Natural killer cell (primary cell): ENCODE data around the gene SLC24A3. TPM values are rescaled to one million over a fixed set of nuclear protein-coding genes. Genes with fewer than 3 reads are reported as not detected.

Experiments
- ATAC-seq, 3 donors: fragments of 150-1000 bp in 2 of 3; fragments of 200-7000 bp in 1 of 3; cut with Tn5 transposase; 1 replicate in 1 of 3; 2 replicates in 2 of 3; pipeline ENCODE4 v1.10.0; 2021; ENCODE audit warnings: mild to moderate bottlenecking in 2 of 3, moderate library complexity in 2 of 3
- DNase-seq, 2 donors: peaks; one replicate each; pipeline versions ENCODE4 v3.0.0 to v3.0.0-alpha.2; 2013 to 2021; ENCODE audit warnings: mixed read lengths in 1 of 2
- H3K27ac ChIP-seq: one replicate; pipeline ENCODE4 v1.5.1; 2013; ENCODE audit warnings: mild to moderate bottlenecking, low read length
- H3K27me3 ChIP-seq: one replicate; pipeline ENCODE4 v1.6.1; 2013; ENCODE audit warnings: low read length; ENCODE audit not compliant: control insufficient read depth, insufficient read depth
- H3K36me3 ChIP-seq: one replicate; pipeline ENCODE4 v1.6.1; 2013; ENCODE audit warnings: low read length; ENCODE audit not compliant: control insufficient read depth, insufficient read depth
- H3K4me1 ChIP-seq: one replicate; pipeline ENCODE4 v1.6.1; 2013; ENCODE audit warnings: low read length; ENCODE audit not compliant: control insufficient read depth, insufficient read depth
- H3K4me3 ChIP-seq: one replicate; pipeline ENCODE4 v1.5.1; 2013; ENCODE audit warnings: low read length
- H3K9me3 ChIP-seq: one replicate; pipeline ENCODE4 v1.6.1; 2013; ENCODE audit warnings: low read length; ENCODE audit not compliant: control insufficient read depth, insufficient read depth
- H3K27ac Mint-ChIP-seq, 2 donors: one replicate each; pipeline ENCODE4 v1.8.0; 2022; ENCODE audit warnings: mild to moderate bottlenecking in 2 of 2, mixed read lengths in 2 of 2, moderate library complexity in 1 of 2
- H3K27me3 Mint-ChIP-seq, 2 donors: one replicate each; pipeline ENCODE4 v1.8.0; 2022; ENCODE audit warnings: low read depth in 2 of 2, mixed read lengths in 2 of 2
- H3K36me3 Mint-ChIP-seq: one replicate; pipeline ENCODE4 v1.8.0; 2022; ENCODE audit warnings: mixed read lengths
- H3K4me1 Mint-ChIP-seq, 2 donors: one replicate each; pipeline ENCODE4 v1.8.0; 2022; ENCODE audit warnings: mixed read lengths in 2 of 2
- H3K4me3 Mint-ChIP-seq: one replicate; pipeline ENCODE4 v1.8.0; 2022; ENCODE audit warnings: mild to moderate bottlenecking, moderate library complexity, mixed read lengths
- H3K9me3 Mint-ChIP-seq, 2 donors: one replicate each; pipeline ENCODE4 v1.8.0; 2022; ENCODE audit warnings: mixed read lengths in 2 of 2
- CTCF ChIP-seq: fragments of 200-600 bp; IDR thresholded peaks from one replicate; pipeline ENCODE4 v1.8.0; 2022; ENCODE audit warnings: antibody characterized with exemption
- WGBS: methylation state at CpG from one replicate; pipeline ENCODE4 v1.1.7; 2013; ENCODE audit warnings: missing lambda C conversion rate; ENCODE audit not compliant: insufficient coverage; 5-methylcytosine and 5-hydroxymethylcytosine counted together
- intact Hi-C: fragments of 100-400 bp; cut with micrococcal nuclease; formaldehyde crosslinking; loops from one replicate; pipeline ENCODE4 v1.14.2; 2022
- total RNA-seq, 4 donors: library from RNA; stranded (reverse); fragments of 120-200 nt in 1 of 4; gene quantifications; one replicate each; pipeline versions ENCODE4 v1.2.3 to v1.2.4, GENCODE V29; 2013 to 2022

The SLC24A3 gene
- total RNA-seq, 3 donors from 2014 or later (not counting 1 experiment from before 2014, with no cell fraction given): 0.09 to 5.5 (median 0.99) TPM

DNA sequence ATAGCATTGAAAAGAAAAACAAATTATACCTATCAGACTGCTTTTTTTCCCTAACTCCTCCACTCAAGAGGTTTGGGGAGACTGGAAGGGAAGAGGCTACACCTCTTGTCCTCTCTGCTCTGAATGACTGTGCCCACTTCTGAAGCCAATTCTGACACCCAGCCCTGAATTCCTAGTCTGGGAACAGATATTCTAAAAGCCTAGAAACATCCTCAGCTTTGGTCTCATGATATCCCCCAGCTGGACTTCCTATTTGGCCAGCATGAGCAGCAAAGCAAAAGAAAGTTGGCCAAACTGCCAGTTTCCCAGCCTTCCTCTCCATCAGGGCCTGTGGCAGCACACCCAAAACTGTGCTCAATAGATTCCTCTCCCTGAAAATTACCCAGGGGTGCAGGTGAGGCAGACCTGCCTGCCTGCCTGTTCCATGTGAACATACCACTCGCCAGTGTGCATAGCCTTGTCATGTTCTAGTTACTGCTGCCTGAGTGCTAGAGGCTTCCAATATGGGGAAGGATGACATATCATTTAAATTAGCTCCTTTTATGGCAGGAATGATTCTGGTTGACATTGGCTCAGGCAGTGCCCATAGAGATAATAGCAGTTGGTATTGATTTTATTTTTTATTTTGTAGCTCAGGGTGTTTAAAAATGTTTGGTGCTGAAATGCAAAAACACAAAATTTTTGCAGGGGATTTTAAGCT is 393.5 kb downstream of the SLC24A3 start:
- no peaks in the 10 kb centered on the region for H3K36me3 Mint-ChIP-seq
- Histone ChIP-seq H3K27ac (no peak overlapping the region), H3K4me3 (no peak overlapping the region), H3K36me3 (no peaks in the 10 kb centered on the region), H3K27me3 (no peaks in the 10 kb centered on the region), H3K9me3 (no peaks in the 10 kb centered on the region), H3K4me1 (no peaks in the 10 kb centered on the region)
- ATAC-seq (no peak), DNase-seq (no peak)
- no peaks in the 10 kb centered on the region for H3K9me3 Mint-ChIP-seq
- H3K27me3 Mint-ChIP-seq: peaks cover 11 to 14% of the 10 kb centered on the region in 2 donors
- 83% methylated on average over 1 of the region's 1 CpG for WGBS
- intact Hi-C loops: no loop called here
- no peak for TF ChIP-seq CTCF
- H3K27ac Mint-ChIP-seq: no peak overlapping the region
- H3K4me1 Mint-ChIP-seq: no peaks in the 10 kb centered on the region
- H3K4me3 Mint-ChIP-seq: no peak overlapping the region

GRCh38 chr20:19609642-19610223 is 397.3 kb downstream of the SLC24A3 start:
- Mint-ChIP-seq H3K27ac (no peak overlapping the region), H3K9me3 (no peaks in the 10 kb centered on the region), H3K4me1 (no peaks in the 10 kb centered on the region), H3K36me3 (no peaks in the 10 kb centered on the region), H3K4me3 (no peak overlapping the region), H3K27me3 (peaks cover 18 to 41% of the 10 kb centered on the region in 2 donors)
- no peaks in the 10 kb centered on the region for H3K36me3 ChIP-seq
- TF ChIP-seq CTCF: no peak
- no peak overlapping the region for H3K4me3 ChIP-seq
- ATAC-seq (no peak), DNase-seq (no peak)
- WGBS: 4% methylated on average over 2 of the region's 2 CpGs
- intact Hi-C loops: no loop called here
- no peaks in the 10 kb centered on the region for H3K27me3 ChIP-seq
- H3K9me3 ChIP-seq: no peaks in the 10 kb centered on the region
- H3K27ac ChIP-seq: no peak overlapping the region
- no peaks in the 10 kb centered on the region for H3K4me1 ChIP-seq

DNA sequence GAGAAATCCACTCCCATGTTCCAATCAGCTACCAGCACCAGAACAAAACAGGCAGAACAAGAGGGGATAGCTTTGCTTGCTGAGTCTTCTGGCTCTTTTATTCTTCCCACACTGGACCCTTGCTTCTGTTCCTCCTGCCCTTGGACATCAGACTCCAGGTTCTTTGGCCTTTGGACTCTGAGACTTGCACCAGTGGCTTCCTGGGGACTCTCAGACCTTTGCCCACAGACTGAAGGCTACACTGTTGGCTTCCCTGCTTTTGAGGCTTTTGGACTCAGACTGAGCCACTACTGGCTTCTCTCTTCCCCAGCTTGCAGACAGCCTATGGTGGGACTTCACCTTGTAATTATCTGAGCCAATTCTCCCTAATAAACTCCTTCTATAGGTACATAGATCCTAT is 403.2 kb downstream of the SLC24A3 start:
- Mint-ChIP-seq H3K4me3 (no peak overlapping the region), H3K27me3 (peaks cover 22 to 37% of the 10 kb centered on the region in 2 donors), H3K36me3 (no peaks in the 10 kb centered on the region), H3K9me3 (no peaks in the 10 kb centered on the region), H3K4me1 (no peaks in the 10 kb centered on the region), H3K27ac (no peak overlapping the region)
- Histone ChIP-seq H3K9me3 (no peaks in the 10 kb centered on the region), H3K4me3 (no peak overlapping the region), H3K4me1 (no peaks in the 10 kb centered on the region), H3K36me3 (no peaks in the 10 kb centered on the region), H3K27ac (no peak overlapping the region), H3K27me3 (no peaks in the 10 kb centered on the region)
- DNase-seq (no peak), ATAC-seq (no peak)
- intact Hi-C loops: no loop called here
- no peak for TF ChIP-seq CTCF

- DNase-seq: no peak
- H3K4me3 ChIP-seq: no peak overlapping the region
- Mint-ChIP-seq H3K36me3 (no peaks in the 10 kb centered on the region), H3K27ac (no peak overlapping the region), H3K9me3 (no peaks in the 10 kb centered on the region), H3K4me3 (no peak overlapping the region), H3K4me1 (no peaks in the 10 kb centered on the region), H3K27me3 (peaks cover 23 to 36% of the 10 kb centered on the region in 2 donors)
- ATAC-seq: no peak
- no peaks in the 10 kb centered on the region for H3K36me3 ChIP-seq
- 83% methylated on average over 2 of the region's 2 CpGs for WGBS
- H3K9me3 ChIP-seq: no peaks in the 10 kb centered on the region
- no peaks in the 10 kb centered on the region for H3K27me3 ChIP-seq
- TF ChIP-seq CTCF: no peak
- no peak overlapping the region for H3K27ac ChIP-seq
- intact Hi-C loops: no loop called here
- H3K4me1 ChIP-seq: no peaks in the 10 kb centered on the region
These were observed 403.6 kb downstream of the SLC24A3 start for GRCh38 chr20:19616081-19616480.
